A549 (cell line): ENCODE results near the gene NFASC. TPM values are rescaled to one million over a fixed set of nuclear protein-coding genes. Genes with fewer than 3 reads are reported as not detected.

ENCODE experiments used
- ATAC-seq, 2 experiments: fragments of 200-7000 bp in 1 of 2; fragments of >200 bp in 1 of 2; cut with Nextera tagmentation in 1 of 2; cut with Tn5 transposase in 1 of 2; 3 replicates each; pipeline versions ENCODE4 v1.8.0 to v1.9.1; 2018 to 2020; ENCODE audit warnings: mild to moderate bottlenecking in 1 of 2, moderate library complexity in 1 of 2
- CTCF ChIA-PET: fragments of 300-600 bp; sonication (Branson Sonifier 250); formaldehyde crosslinking; extraction: SDS; loops from one replicate; lab custom pipeline; 2021; ENCODE audit warnings: antibody characterized with exemption, inconsistent platforms; lab: Yijun Ruan, JAX
- POLR2A ChIA-PET: fragments of 350-600 bp; formaldehyde crosslinking; extraction: SDS; loops from one replicate; lab custom pipeline; 2021; ENCODE audit warnings: antibody characterized with exemption, inconsistent platforms; lab: Yijun Ruan, JAX
- DNase-seq, 2 experiments: peaks; one replicate each; pipeline versions ENCODE4 v3.0.0 to v3.0.0-alpha.2; 2011 to 2016; ENCODE audit warnings: low read depth in 1 of 2, low spot score in 1 of 2
- FAIRE-seq: peaks from 2 replicates; lab custom pipeline; 2011; peaks lifted over from hg19 to GRCh38; lab: Jason Lieb, UNC
- H3K27ac ChIP-seq, 2 experiments: fragments of >200 bp; sonication (Bioruptor Twin); formaldehyde crosslinking; 3 replicates each; pipeline ENCODE4 v1.5.1; 2016 to 2017
- H3K4me1 ChIP-seq: fragments of >200 bp; sonication (Bioruptor Twin); formaldehyde crosslinking; 3 replicates; pipeline ENCODE4 v1.6.1; 2016
- H3K4me2 ChIP-seq: fragments of >200 bp; sonication (Bioruptor Twin); formaldehyde crosslinking; 3 replicates; pipeline ENCODE4 v1.6.1; 2016
- H3K4me3 ChIP-seq: fragments of >200 bp; sonication (Bioruptor Twin); formaldehyde crosslinking; 3 replicates; pipeline ENCODE4 v1.5.1; 2016
- H3K9me3 ChIP-seq: fragments of >200 bp; sonication (Bioruptor Twin); formaldehyde crosslinking; 3 replicates; pipeline ENCODE4 v1.6.1; 2016
- ATOH8 ChIP-seq: fragments of 250-450 bp; sonication (Bioruptor Pico); IDR thresholded peaks from 2 replicates; pipeline ENCODE4 v1.5.0; 2020; ENCODE audit warnings: low read depth, mild to moderate bottlenecking, moderate library complexity
- CBX8 ChIP-seq: fragments of 200-600 bp; sonication (generic); IDR thresholded peaks from 2 replicates; pipeline ENCODE4 v1.6.1; 2016
- CEBPB ChIP-seq, 2 experiments: fragments of >200 bp in 1 of 2; sonication (Bioruptor Twin) in 1 of 2; formaldehyde crosslinking in 1 of 2; IDR thresholded peaks; 2 replicates each; pipeline ENCODE4 v1.6.1; 2012 to 2016
- CHD4 ChIP-seq: fragments of 200-600 bp; sonication (generic); IDR thresholded peaks from 2 replicates; pipeline ENCODE4 v1.6.1; 2016; ENCODE audit warnings: antibody characterized with exemption, mild to moderate bottlenecking, borderline replicate concordance
- CTCF ChIP-seq: fragments of >200 bp; sonication (Bioruptor Twin); formaldehyde crosslinking; IDR thresholded peaks from 3 replicates; pipeline ENCODE4 v1.5.1; 2016
- E2F6 ChIP-seq: IDR thresholded peaks from 2 replicates; pipeline ENCODE4 v1.6.1; 2012; ENCODE audit warnings: low read depth, borderline replicate concordance
- EHF ChIP-seq: fragments of 250-450 bp; sonication (Bioruptor Pico); IDR thresholded peaks from 2 replicates; pipeline ENCODE4 v1.5.0; 2020; ENCODE audit warnings: mild to moderate bottlenecking
- EP300 ChIP-seq, 2 experiments: fragments of >200 bp; sonication (Bioruptor Twin); formaldehyde crosslinking; IDR thresholded peaks; 2 replicates in 1 of 2; 3 replicates in 1 of 2; pipeline ENCODE4 v1.6.1; 2016 to 2017
- ESRRA ChIP-seq: fragments of 150-350 bp; IDR thresholded peaks from 2 replicates; pipeline ENCODE4 v1.6.1; 2014; ENCODE audit warnings: mild to moderate bottlenecking, low read length, borderline replicate concordance
- FOSB ChIP-seq: fragments of 250-450 bp; sonication (Bioruptor Pico); IDR thresholded peaks from 2 replicates; pipeline ENCODE4 v1.5.0; 2020; ENCODE audit warnings: mild to moderate bottlenecking, moderate library complexity
- HDAC2 ChIP-seq: fragments of 200-600 bp; sonication (generic); IDR thresholded peaks from 2 replicates; pipeline ENCODE4 v1.6.1; 2016
- HES2 ChIP-seq: fragments of >200 bp; sonication (Bioruptor Twin); formaldehyde crosslinking; IDR thresholded peaks from 2 replicates; pipeline ENCODE4 v1.6.1; 2016
- HEYL ChIP-seq: fragments of 250-450 bp; sonication (Bioruptor Pico); IDR thresholded peaks from 2 replicates; pipeline ENCODE4 v1.8.0; 2021; ENCODE audit warnings: mild to moderate bottlenecking, moderate library complexity
- HOXB13 ChIP-seq: fragments of 250-450 bp; sonication (Bioruptor Pico); IDR thresholded peaks from 2 replicates; pipeline ENCODE4 v1.5.0; 2020; ENCODE audit warnings: low read depth, mild to moderate bottlenecking, moderate library complexity
- JUN ChIP-seq, 2 experiments: fragments of >200 bp; sonication (Bioruptor Twin); formaldehyde crosslinking; IDR thresholded peaks; 2 replicates in 1 of 2; 3 replicates in 1 of 2; pipeline ENCODE4 v1.6.1; 2016 to 2017
- KDM5A ChIP-seq: fragments of 200-600 bp; sonication (generic); IDR thresholded peaks from 2 replicates; pipeline ENCODE4 v1.6.1; 2016; ENCODE audit warnings: antibody characterized with exemption, mild to moderate bottlenecking
- MAFK ChIP-seq: fragments of 450-650 bp; IDR thresholded peaks from 2 replicates; pipeline ENCODE4 v1.6.1; 2014; ENCODE audit not compliant: partially characterized antibody
- MAX ChIP-seq: IDR thresholded peaks from 2 replicates; pipeline ENCODE4 v1.6.1; 2012
- MYC ChIP-seq: IDR thresholded peaks from 2 replicates; pipeline ENCODE4 v1.6.1; 2012; ENCODE audit warnings: mild to moderate bottlenecking, inconsistent platforms, low read length, improper control_type of control experiment, borderline replicate concordance
- NFE2L2 ChIP-seq: fragments of 150-350 bp; conservative IDR thresholded peaks from 2 replicates; pipeline ENCODE4 v1.6.1; 2014; ENCODE audit warnings: low read length
- PBX3 ChIP-seq: IDR thresholded peaks from 2 replicates; pipeline ENCODE4 v1.6.1; 2012
- PHF8 ChIP-seq: fragments of 200-600 bp; sonication (generic); IDR thresholded peaks from 2 replicates; pipeline ENCODE4 v1.6.1; 2016; ENCODE audit warnings: low read depth, mild to moderate bottlenecking, antibody characterized with exemption, moderate library complexity, borderline replicate concordance
- RAD21 ChIP-seq, 2 experiments: fragments of >200 bp in 1 of 2; sonication (Bioruptor Twin) in 1 of 2; formaldehyde crosslinking in 1 of 2; IDR thresholded peaks in 1 of 2; conservative IDR thresholded peaks in 1 of 2; 2 replicates in 1 of 2; 3 replicates in 1 of 2; pipeline ENCODE4 v1.6.1; 2012 to 2018; ENCODE audit warnings: inconsistent platforms in 1 of 2
- RCOR1 ChIP-seq: fragments of 150-350 bp; IDR thresholded peaks from 2 replicates; pipeline ENCODE4 v1.6.1; 2014; ENCODE audit warnings: antibody characterized with exemption, low read length, low read depth
- SMC3 ChIP-seq: fragments of >200 bp; sonication (Bioruptor Twin); formaldehyde crosslinking; IDR thresholded peaks from 3 replicates; pipeline ENCODE4 v1.6.1; 2018; ENCODE audit warnings: inconsistent platforms
- TFCP2L1 ChIP-seq: fragments of 250-450 bp; sonication (Bioruptor Pico); IDR thresholded peaks from 2 replicates; pipeline ENCODE4 v1.5.0; 2021; ENCODE audit warnings: mild to moderate bottlenecking
- ZC3H11A ChIP-seq: fragments of 450-650 bp; IDR thresholded peaks from 2 replicates; pipeline ENCODE4 v1.6.1; 2014; ENCODE audit warnings: antibody characterized with exemption, mild to moderate bottlenecking
- ZSCAN20 ChIP-seq: fragments of 250-450 bp; sonication (Bioruptor Pico); IDR thresholded peaks from 2 replicates; pipeline ENCODE4 v1.8.0; 2022; ENCODE audit warnings: mild to moderate bottlenecking, moderate library complexity
- WGBS: methylation state at CpG from one replicate; pipeline ENCODE4 v1.1.6; 2017; ENCODE audit errors: missing lambda C conversion rate; 5-methylcytosine and 5-hydroxymethylcytosine counted together
- polyA plus RNA-seq, 4 experiments: library from polyadenylated mRNA; depleted of rRNA in 3 of 4; stranded (reverse); fragments of >200 nt; fragmentation: RNase III in 1 of 4; extraction: RNeasy Plus Mini Kit Qiagen cat#74134 plus additional on column Dnase treatment in 1 of 4; gene quantifications; 2 replicates in 3 of 4; 3 replicates in 1 of 4; pipeline ENCODE4 v1.2.3, GENCODE V29; 2011 to 2017

NFASC gene
- polyA plus RNA-seq, 2 of the 4 experiments (the other 2 are of a cell fraction) = 0.27 to 0.39 TPM

- H3K4me2 ChIP-seq = no peak overlapping the region
- TF ChIP-seq PBX3 (no peak), MAX (no peak), CEBPB (IDR thresholded peaks at IDR 0.05) (no peak), ZSCAN20 (CRISPR knock-in tag) (no peak), EHF (CRISPR knock-in tag) (no peak), JUN (IDR thresholded peaks at IDR 0.05) (no peak), NFE2L2 (no peak), HEYL (CRISPR knock-in tag) (no peak), HOXB13 (CRISPR knock-in tag) (no peak), CHD4 (no peak), SMC3 (no peak), E2F6 (no peak), ATOH8 (CRISPR knock-in tag) (no peak), CBX8 (no peak), PHF8 (no peak)
- DNase-seq (no peak), ATAC-seq (peak in 1 of 2 experiments; percentile 16; a peak in 2 of 6 replicates), FAIRE-seq (no peak)
- CTCF ChIA-PET = interaction anchor here (1.3 to 4.8 kb wide), 8 partner anchors 8 to 225 kb away, joined by 3 to 34 read pairs (median 6); no protein-coding TSS in a partner anchor
- H3K27ac ChIP-seq = no peak overlapping the region
- H3K4me1 ChIP-seq = no peaks in the 10 kb centered on the region
- WGBS = 57% methylated on average over 7 of the region's 11 CpGs
- no peak overlapping the region for H3K4me3 ChIP-seq
- no peaks in the 10 kb centered on the region for H3K9me3 ChIP-seq
- POLR2A ChIA-PET = no interaction called here
Measured at GRCh38 chr1:205030896-205031295, 160.2 kb downstream of the NFASC start.

- WGBS = 29% methylated on average over 7 of the region's 7 CpGs
- ATAC-seq (no peak), DNase-seq (no peak), FAIRE-seq (no peak)
- TF ChIP-seq ZC3H11A = no peak
- TF ChIP-seq CTCF = no peak
- no peak for TF ChIP-seq SMC3
- no peak for TF ChIP-seq MAFK
- TF ChIP-seq FOSB = no peak
- TF ChIP-seq KDM5A = no peak
- no peak for TF ChIP-seq ESRRA
- no peak for TF ChIP-seq TFCP2L1
- TF ChIP-seq RCOR1 = no peak
- no peak for TF ChIP-seq HES2
- no peak for TF ChIP-seq MYC
- TF ChIP-seq HDAC2 = no peak
- no peak for TF ChIP-seq RAD21 (conservative IDR thresholded peaks at IDR 0.05 in 1 of 2, IDR thresholded peaks at IDR 0.05 in 1 of 2)
- TF ChIP-seq PHF8 = no peak
- no peak for TF ChIP-seq EP300 (IDR thresholded peaks at IDR 0.05)
- Histone ChIP-seq H3K27ac (no peak overlapping the region), H3K4me2 (no peak overlapping the region), H3K4me3 (no peak overlapping the region), H3K9me3 (no peaks in the 10 kb centered on the region), H3K4me1 (no peaks in the 10 kb centered on the region)
- POLR2A ChIA-PET = no interaction called here
- CTCF ChIA-PET = interaction anchor here (0.6 to 4.8 kb wide), 6 partner anchors 19 to 224 kb away, joined by 3 to 34 read pairs (median 4); no protein-coding TSS in a partner anchor
Measured at GRCh38 chr1:205032508-205032907, 161.8 kb downstream of the NFASC start.
